HG03565 (cell line): Measurements from ENCODE around the gene CDHR3.

Experiments used
- ATAC-seq: cut with Tn5 transposase; IDR thresholded peaks from one replicate; pipeline ENCODE4 v1.9.1; 2021; ENCODE audit warnings: mild to moderate bottlenecking, moderate library complexity; ENCODE audit not compliant: unreplicated experiment

The CDHR3 gene, protein sequence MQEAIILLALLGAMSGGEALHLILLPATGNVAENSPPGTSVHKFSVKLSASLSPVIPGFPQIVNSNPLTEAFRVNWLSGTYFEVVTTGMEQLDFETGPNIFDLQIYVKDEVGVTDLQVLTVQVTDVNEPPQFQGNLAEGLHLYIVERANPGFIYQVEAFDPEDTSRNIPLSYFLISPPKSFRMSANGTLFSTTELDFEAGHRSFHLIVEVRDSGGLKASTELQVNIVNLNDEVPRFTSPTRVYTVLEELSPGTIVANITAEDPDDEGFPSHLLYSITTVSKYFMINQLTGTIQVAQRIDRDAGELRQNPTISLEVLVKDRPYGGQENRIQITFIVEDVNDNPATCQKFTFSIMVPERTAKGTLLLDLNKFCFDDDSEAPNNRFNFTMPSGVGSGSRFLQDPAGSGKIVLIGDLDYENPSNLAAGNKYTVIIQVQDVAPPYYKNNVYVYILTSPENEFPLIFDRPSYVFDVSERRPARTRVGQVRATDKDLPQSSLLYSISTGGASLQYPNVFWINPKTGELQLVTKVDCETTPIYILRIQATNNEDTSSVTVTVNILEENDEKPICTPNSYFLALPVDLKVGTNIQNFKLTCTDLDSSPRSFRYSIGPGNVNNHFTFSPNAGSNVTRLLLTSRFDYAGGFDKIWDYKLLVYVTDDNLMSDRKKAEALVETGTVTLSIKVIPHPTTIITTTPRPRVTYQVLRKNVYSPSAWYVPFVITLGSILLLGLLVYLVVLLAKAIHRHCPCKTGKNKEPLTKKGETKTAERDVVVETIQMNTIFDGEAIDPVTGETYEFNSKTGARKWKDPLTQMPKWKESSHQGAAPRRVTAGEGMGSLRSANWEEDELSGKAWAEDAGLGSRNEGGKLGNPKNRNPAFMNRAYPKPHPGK

DNA sequence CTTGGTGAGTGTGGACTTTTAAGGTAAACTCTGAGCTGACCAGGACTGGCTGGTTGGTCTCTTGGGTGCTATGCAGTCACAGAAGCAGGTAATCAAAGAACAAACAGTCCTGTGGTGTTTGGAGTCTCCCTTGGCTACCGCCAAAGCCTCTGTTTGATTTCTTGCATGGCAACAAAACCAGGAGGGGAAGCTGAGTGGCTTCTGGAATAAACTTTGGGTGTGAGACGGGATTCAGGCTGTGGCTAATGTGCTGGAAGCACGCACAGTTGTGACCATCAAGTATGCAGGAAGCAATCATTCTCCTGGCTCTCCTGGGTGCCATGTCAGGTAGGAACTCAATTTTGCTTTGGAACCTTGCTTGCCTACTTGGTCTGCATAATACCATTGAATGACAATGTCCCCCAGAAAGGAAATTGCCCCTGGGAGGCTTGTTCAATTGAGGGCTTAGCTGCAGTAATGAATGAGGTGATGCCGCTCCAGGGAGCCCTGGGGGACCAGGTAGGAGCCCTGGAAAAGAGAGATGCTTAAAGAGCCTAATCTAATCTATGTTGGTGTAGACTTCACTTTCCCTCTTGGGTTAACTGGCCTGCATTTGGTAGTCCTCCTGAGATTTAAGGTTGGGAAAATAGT is at the start of gene CDHR3:
TSS of gene CDHR3 (plus strand) at position 227 of the 630 bp plus-strand sequence. CDS start at position 282, 55 bp downstream.
- ATAC-seq = no peak

GRCh38 chr7:105913947-105914346 is 49.1 kb upstream of the CDHR3 start:
- no peak for ATAC-seq

DNA sequence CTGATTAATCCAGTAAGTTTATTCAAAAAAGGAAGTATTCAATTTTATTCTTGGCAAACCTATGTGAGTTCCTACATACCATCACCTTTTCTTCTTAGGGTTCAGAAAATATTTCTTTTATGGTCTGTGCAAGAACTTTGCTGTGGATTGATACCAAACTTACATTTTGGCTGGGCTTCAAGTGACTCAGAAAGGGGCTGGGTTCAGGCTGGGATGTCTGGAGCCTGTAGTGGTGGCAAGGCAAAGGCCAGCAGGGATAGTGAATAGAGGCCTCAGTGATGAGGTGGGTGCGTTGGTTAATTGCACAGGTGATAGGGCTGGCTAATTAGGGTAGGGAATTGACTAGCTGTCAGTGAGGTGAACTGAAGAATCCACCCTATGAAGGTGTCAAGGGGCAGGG is 46.5 kb upstream of the CDHR3 start:
- no peak for ATAC-seq

- ATAC-seq = no peak
Observed at GRCh38 chr7:105917659-105918058, 45.4 kb upstream of the CDHR3 start.

GRCh38 chr7:105920766-105921165 is 42.3 kb upstream of the CDHR3 start:
- no peak for ATAC-seq

- peak; percentile 70 for ATAC-seq
Observed at GRCh38 chr7:105924945-105925344, 38.1 kb upstream of the CDHR3 start.

DNA sequence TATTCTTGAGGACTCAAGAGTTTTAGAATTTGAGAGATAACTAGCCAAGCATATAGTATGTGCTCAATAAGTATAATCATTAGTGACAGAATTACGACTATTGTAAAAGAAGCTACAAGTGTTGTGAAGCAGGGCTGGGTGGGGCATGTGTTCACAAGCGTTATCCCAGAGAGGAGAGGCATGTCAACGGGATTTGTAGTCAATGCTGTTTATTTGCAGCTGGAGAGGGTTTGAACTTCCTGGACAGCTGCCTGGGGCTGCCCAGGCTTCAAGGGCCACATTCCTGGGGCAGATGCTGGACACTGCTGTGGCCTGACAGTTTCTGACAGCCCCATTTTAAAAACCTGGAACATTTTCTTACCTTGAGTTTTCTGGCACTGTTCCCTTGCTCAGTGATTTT is 36.9 kb upstream of the CDHR3 start:
- ATAC-seq = no peak

GRCh38 chr7:105931179-105931578 is 31.9 kb upstream of the CDHR3 start:
- ATAC-seq = no peak

DNA sequence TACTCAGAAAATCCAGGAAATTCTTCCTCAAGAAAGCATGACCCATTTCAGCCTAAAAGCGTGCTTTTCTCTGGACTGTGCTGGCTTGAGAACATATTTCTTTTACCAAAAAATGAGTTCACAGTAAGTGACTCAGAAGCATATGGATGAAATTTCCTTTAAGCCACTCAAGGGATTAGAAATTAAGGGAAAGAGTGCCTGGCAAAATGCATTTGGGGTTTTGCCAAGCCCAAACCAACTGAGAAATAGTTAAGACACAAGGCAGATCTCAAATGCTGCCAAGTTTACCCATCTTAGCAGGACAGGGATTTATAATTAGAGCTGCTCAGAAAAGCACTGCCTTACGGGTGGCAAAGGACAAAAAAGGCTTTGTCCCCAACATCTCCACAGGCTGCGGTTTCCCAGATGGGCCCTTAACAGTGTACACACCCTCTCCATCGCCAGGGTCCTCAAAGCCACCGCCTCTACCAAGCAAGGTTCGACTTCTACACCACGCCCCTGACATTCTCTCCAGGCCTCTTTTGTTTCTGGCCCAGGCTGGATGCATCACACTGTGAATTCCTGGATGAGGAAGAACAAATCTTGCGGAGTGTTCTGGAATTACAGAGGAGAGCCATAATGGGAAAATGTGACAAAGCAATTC is 30.1 kb upstream of the CDHR3 start:
- no peak for ATAC-seq

- ATAC-seq = no peak
Observed at GRCh38 chr7:105934572-105935185, 28.4 kb upstream of the CDHR3 start.

GRCh38 chr7:105935250-105935649 is 27.8 kb upstream of the CDHR3 start:
- ATAC-seq = no peak

DNA sequence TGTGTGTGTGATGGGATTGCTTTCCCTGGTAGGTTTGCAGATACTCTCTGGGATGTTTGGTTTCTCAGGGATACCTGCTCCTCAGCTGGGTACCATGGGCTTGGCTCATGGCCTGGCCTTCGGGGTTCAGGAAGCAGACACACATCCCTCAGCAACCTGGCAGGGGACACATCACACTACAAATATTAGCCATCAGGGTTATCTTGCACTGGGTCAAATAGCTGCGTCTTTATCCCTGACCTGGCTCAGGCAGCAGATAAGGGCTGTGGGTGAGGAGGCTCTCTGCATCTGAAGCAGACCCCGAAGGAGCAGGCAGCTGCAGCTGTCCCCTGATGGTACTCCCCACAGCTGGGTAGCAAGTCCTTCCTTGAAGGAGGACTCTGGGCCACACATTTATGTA is 25.7 kb upstream of the CDHR3 start:
- ATAC-seq = no peak

GRCh38 chr7:105940109-105940508 is 23.0 kb upstream of the CDHR3 start:
- ATAC-seq = no peak

DNA sequence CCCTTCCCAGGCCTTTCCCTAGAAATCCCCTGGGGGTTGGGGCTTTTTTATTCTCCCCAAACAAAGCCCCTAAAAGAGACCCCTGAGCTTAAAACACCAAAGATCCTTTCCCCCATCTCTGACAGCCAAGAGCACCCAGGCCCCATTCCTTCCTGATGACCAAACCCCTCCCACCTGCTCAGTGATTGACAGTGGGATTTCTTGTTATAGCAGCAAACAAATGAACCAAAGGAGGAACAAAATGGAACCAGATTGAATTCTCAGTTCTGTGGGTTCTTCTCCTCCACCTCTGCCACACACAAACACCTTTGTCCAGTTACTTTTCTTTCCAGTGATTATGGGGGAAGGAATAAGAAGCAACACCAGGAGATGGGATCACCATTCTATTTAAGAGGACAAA is 21.5 kb upstream of the CDHR3 start:
- ATAC-seq = no peak

- no peak for ATAC-seq
Observed at GRCh38 chr7:105943486-105943885, 19.6 kb upstream of the CDHR3 start.

GRCh38 chr7:105945848-105946247 is 17.2 kb upstream of the CDHR3 start:
- ATAC-seq = no peak

DNA sequence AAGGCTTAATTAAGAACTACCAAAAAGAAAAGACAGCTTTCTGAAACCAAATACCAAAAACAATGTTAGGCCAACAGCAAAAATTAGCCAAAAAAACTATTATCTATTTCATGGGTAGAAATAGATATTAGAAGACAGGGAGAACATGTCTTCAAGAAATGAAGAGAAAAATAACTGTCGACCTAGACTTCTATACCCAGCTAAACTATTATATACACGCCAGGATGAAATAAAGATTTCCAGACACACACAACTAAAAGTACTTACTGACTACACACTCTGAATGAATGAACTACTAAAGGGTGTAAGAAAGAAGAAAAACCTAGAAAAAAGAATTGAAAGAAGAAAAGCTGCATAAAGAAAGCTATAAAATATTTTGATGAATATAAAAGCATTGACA is 11.5 kb upstream of the CDHR3 start:
- ATAC-seq = no peak

DNA sequence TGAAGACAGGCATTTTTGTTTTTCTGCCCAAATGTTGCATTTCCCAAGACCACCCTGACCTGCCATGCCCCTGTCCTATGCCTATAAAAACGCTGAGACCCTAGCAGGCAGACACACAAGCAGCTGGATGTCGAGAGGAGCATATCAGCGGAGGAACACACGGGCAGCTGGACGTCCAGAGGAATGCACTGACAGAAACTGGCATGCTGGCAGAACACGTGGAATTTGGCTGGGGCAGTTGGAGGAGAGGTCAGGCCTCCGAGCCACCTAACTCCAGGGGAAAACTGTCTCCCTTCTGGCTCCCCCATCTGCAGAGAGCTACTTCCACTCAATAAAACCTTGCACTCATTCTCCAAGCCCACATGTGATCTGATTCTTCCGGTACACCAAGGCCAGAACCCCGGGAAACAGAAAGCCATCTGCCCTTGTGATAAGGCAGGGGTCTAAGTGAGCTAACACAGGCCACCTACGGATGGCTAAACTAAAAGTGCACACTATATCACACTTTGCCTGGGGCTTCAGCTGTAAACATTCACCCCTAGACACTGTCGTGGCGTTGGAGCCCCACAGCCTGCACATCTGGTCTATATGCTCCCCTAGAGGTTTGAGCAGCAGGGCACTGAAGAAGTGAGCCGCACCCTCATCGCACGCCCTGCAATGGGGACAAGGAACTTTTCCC is 10.0 kb upstream of the CDHR3 start:
- no peak for ATAC-seq

DNA sequence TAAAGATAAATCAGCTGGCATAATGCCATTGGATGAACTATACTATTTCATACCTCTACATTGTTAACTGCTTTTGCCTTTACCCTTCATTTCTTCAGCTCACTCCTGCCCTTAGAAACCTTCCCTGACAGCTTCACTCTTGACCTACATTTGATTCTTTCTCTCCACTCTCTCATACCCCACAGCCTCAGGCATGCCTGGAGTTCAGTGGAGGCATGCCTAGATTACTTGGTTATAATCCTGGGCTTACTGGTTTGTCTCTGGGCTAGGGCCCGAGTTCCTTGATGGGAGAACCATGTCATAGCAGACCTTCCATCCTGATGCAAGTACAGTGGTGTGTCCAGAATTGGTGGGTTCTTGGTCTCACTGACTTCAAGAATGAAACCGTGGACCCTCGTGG is 8.4 kb upstream of the CDHR3 start:
- ATAC-seq = no peak
